ENCODE measurements around the gene PRKCB. TPM values are rescaled to one million over a fixed set of nuclear protein-coding genes. Genes with fewer than 3 reads are reported as not detected.

The PRKCB gene
- total and polyA plus RNA-seq, 2 of the 8 experiments (the other 6 are each of a cell fraction or from before 2014, with no cell fraction given) = 7.1 to 12.1 TPM

GRCh38 chr16:23947838-23948237 is 112.1 kb downstream of the PRKCB start (continued):
- TF ChIP-seq PHF8 (conservative IDR thresholded peaks at IDR 0.05; ENCODE audit: low read depth, low read length) (no peak), SRF (IDR thresholded peaks at IDR 0.05; ENCODE audit: low read depth, low read length) (no peak), RNF2 (IDR thresholded peaks at IDR 0.05; ENCODE audit: borderline replicate concordance, low read depth, low read length, missing control alignments, poor library complexity, severe bottlenecking) (no peak), TCF12 (IDR thresholded peaks at IDR 0.05; ENCODE audit: low read depth, low read length) (no peak), MAFK (IDR thresholded peaks at IDR 0.05; ENCODE audit: low read depth, low read length) (no peak), SIRT6 (IDR thresholded peaks at IDR 0.05; ENCODE audit: low read length) (no peak), ASH2L (IDR thresholded peaks at IDR 0.05; ENCODE audit: low read length) (no peak), KDM4A (IDR thresholded peaks at IDR 0.05; ENCODE audit: low read depth, low read length, severe bottlenecking) (no peak)
